ENCODE data around the gene ATG5. TPM values are rescaled to one million over a fixed set of nuclear protein-coding genes. Genes with fewer than 3 reads are reported as not detected.
A peak's percentile ranks its signal among the peaks of the same experiment; 100 is the strongest.
"Not testable (repeated sequence)": the region's sequence is repeated elsewhere in the genome, so short reads cannot be mapped to it uniquely, and the experiment has no call there.

Gene ATG5
- total RNA-seq, 1 experiment from 2014 or later: 38.9 TPM

GRCh38 chr6:106315765-106316374, 9.7 kb downstream of the ATG5 start:
- DNase-seq (ENCODE audit: extremely low read depth, low read depth): no peak

- DNase-seq (ENCODE audit: extremely low read depth, low read depth): no peak
Observed at GRCh38 chr6:106309766-106310373, 15.7 kb downstream of the ATG5 start.

- no peak for DNase-seq (ENCODE audit: extremely low read depth, low read depth)
Observed at GRCh38 chr6:106308985-106309384, 16.6 kb downstream of the ATG5 start.

DNA sequence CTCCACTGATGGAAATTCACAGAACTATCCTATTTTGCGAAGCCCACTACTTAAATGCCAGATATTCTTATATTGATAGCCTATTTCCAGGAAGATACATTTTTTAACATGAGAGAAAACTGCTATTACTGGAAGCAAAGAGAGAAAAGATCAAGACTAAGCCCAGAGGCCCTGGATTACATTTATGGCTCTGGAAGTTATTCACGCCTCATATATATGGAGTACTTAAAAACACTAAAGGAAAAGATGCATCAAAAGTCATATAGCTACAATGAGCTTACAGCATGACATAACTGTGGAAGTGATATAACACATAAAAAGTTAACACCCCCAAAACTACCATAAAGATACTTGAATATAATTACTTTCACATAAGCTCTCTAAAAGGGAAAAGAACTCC, 19.8 kb downstream of the ATG5 start:
- no peak for DNase-seq (ENCODE audit: extremely low read depth, low read depth)

DNA sequence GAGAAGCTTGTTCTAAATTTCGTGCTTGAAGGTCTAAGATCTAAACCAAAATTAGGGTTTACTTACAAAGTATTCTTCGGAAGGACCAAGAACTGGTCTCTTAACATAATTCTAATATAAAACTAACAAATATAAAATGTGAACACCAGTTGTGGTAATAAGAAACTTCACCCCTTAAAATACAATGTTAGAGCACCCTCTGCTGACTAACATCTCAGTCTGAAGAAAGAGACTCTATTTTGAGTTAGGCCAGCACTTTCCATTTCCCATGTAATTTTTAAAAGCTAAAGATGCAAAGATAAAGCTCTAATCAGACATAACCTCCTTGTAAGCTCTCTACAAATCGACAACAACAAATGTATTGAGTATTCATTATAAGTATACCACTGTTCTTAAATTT, 24.6 kb downstream of the ATG5 start:
- DNase-seq (ENCODE audit: extremely low read depth, low read depth): peak; percentile 26

GRCh38 chr6:106300020-106300780, 25.4 kb downstream of the ATG5 start:
- peak; percentile 72 for DNase-seq (ENCODE audit: extremely low read depth, low read depth)

DNA sequence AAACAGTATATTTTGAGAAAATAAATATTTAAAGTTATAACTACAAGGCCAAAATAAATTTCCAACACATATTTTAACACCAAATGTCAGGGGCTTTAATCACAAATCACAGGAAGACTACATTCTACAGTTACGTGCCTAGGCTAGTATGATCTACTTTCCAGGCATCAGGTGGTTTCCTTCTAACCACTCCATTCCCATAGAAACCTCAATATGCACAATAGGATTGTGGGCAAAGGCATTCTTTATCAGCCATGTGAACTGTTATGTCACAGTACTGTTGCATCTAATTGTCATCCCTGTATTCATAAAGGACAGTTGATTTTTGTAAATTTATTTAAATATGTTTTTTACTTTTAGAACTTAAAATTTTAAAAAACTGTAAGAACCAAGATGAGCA, 32.4 kb downstream of the ATG5 start:
- no peak for DNase-seq (ENCODE audit: extremely low read depth, low read depth)

DNA sequence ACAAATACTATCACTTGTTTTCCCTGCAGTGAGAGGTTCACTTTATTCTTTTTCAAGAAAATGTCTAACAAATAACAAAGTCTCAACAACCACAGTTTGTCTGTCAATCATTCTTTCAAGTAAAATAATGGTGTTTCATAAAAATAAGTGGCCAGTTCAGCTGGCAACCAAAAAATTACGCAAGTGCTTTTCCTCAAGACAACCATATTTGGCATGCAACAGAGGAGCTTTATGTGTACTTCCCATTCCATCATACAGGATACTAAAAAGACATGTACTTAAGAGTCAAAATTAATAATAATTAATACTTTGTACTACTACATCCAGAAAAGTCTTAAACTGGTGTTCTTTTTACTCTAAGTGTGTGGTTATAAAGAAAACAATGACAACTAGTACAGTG, 34.6 kb downstream of the ATG5 start:
- no peak for DNase-seq (ENCODE audit: extremely low read depth, low read depth)

DNA sequence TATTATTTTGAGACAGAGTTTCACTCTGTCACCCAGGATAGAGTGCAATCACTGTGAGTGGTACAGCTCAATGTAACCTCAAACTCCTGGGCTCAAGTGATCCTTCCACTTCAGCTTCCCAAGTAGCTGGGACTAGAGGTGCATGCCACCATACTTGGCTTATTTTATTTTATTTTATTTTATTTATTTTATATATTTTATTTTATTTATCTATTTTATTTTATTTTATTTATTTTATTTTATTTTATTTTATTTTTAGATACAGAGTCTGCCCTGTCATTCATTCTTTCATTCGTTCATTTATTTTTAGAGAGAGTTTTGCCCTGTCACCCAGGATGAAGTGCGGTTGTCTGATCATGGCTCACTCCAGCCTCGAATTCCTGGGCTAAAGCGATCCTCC, 35.5 kb downstream of the ATG5 start:
- DNase-seq (ENCODE audit: extremely low read depth, low read depth): no peak

GRCh38 chr6:106287215-106287614, 38.3 kb downstream of the ATG5 start:
- no peak for DNase-seq (ENCODE audit: extremely low read depth, low read depth)

- no peak for DNase-seq (ENCODE audit: extremely low read depth, low read depth)
Observed at GRCh38 chr6:106286746-106287145, 38.8 kb downstream of the ATG5 start.

- DNase-seq (ENCODE audit: extremely low read depth, low read depth): no peak
Observed at GRCh38 chr6:106283481-106283880, 42.1 kb downstream of the ATG5 start.

GRCh38 chr6:106281661-106282060, 43.9 kb downstream of the ATG5 start:
- DNase-seq (ENCODE audit: extremely low read depth, low read depth): no peak

GRCh38 chr6:106281088-106281487, 44.5 kb downstream of the ATG5 start:
- no peak for DNase-seq (ENCODE audit: extremely low read depth, low read depth)

GRCh38 chr6:106279179-106279578, 46.4 kb downstream of the ATG5 start:
- no peak for DNase-seq (ENCODE audit: extremely low read depth, low read depth)

DNA sequence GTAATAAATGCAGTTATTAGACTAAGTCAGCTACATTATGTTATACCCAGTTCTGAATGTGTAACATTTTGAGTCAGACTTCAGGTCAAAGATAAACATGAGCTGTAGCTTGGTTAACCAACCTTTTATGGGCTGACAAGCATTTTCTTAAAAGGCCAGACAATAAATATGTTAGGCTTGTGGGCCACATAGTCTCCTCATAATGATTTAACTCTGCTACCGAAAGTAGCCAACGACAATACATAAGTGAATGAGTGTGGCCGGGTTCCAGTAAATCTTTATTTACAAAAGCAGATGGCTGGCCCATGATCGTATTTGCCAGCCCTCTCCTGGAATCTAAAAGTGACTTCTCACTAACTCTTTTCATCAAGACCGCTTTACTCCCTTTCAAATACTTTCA, 49.9 kb downstream of the ATG5 start:
- DNase-seq (ENCODE audit: extremely low read depth, low read depth): no peak

DNA sequence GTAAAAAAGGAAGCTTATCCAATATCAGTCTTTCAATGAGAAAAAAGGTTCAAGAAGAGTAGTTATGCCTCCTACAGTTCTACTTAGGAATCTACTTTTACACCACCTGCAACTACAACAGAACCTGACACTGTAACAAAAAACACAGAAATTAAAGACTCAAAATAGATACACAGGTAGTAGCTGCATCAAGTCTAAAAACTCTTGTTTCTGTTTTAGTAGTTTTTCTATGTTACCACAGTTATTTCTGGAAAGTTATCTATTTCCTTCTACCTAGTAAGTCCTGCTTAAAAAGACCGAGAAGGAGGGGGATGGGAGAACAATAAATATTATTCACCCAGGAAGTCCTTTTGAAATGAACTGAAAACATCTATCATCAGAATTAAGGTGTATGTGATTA, 52.5 kb downstream of the ATG5 start:
- no peak for DNase-seq (ENCODE audit: extremely low read depth, low read depth)

- no peak for DNase-seq (ENCODE audit: extremely low read depth, low read depth)
Observed at GRCh38 chr6:106272287-106272686, 53.3 kb downstream of the ATG5 start.

DNA sequence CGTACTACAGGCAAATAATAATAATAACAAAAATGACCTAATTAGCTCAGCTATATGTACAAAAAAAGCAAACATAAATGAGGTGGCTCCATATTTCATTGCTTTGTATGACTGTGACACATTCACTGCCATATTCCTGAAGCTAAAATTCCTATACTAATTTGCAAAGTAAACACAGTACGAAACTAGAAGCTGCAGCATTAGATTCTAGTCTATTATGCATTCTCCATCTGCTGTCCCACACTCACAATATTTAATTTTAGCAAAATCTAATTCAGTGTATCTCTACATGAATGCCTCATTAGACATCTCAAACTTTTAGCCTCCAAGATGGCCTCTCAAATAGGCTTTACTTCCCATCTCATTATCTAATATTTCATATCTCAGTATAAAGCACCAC, 55.1 kb downstream of the ATG5 start:
- no peak for DNase-seq (ENCODE audit: extremely low read depth, low read depth)

DNA sequence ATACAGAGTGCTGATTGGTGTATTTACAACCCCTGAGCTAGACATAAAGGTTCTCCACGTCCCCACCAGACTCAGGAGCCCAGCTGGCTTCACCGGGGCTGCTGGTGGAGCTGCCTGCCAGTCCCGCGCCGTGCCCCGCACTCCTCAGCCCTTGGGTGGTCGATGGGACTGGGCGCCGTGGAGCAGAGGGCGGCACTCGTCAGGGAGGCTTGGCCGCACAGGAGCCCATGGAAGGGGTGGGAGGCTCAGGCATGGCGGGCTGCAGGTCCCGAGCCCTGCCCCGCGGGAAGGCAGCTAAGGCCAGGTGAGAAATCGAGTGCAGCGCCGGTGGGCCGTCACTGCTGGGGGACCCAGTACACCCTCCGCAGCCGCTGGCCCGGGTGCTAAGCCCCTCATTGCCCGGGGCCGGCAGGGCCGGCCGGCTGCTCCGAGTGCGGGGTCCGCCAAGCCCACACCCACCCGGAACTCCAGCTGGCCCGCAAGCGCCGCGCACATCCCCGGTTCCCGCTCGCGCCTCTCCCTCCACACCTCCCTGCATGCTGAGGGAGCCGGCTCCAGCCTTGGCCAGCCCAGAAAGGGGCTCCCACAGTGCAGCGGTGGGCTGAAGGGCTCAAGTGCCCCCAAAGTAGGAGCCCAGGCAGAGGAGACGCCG, 56.2 kb downstream of the ATG5 start:
- not testable (repeated sequence) for DNase-seq (ENCODE audit: extremely low read depth, low read depth)

GRCh38 chr6:106268500-106268899, 57.1 kb downstream of the ATG5 start:
- not testable (repeated sequence) for DNase-seq (ENCODE audit: extremely low read depth, low read depth)

GRCh38 chr6:106264433-106264832, 61.1 kb downstream of the ATG5 start:
- not testable (repeated sequence) for DNase-seq (ENCODE audit: extremely low read depth, low read depth)

Measured in NCI-H460 (cell line).